GM12878 (cell line): ENCODE measurements around the gene PCDHGA4. TPM values are rescaled to one million over a fixed set of nuclear protein-coding genes. Genes with fewer than 3 reads are reported as not detected.

Source experiments
- ATAC-seq: fragments of 200-7000 bp; cut with Tn5 transposase; 3 replicates; pipeline ENCODE4 v1.9.1; 2020; ENCODE audit warnings: mild to moderate bottlenecking, moderate library complexity
- BruUV-seq: library from RNA; stranded (reverse); fragments of 400-500 nt; replicated peaks from 2 replicates; lab custom pipeline; 2021; lab: Mats Ljungman, UMichigan
- CTCF ChIA-PET: fragments of 300-600 bp; sonication (Branson Sonifier 250); formaldehyde crosslinking; extraction: SDS; loops from one replicate; lab custom pipeline; 2021; ENCODE audit warnings: inconsistent platforms; lab: Yijun Ruan, JAX
- POLR2A ChIA-PET: fragments of 350-600 bp; formaldehyde crosslinking; extraction: SDS; loops from one replicate; lab custom pipeline; 2021; ENCODE audit warnings: inconsistent platforms; lab: Charles Lee
- RAD21 ChIA-PET: fragments of 300-600 bp; sonication (Branson Sonifier 250); formaldehyde crosslinking; loops from one replicate; lab custom pipeline; 2023; ENCODE audit warnings: antibody characterized with exemption; ENCODE audit not compliant: unreplicated experiment; lab: Charles Lee
- SMC1A ChIA-PET: fragments of 300-600 bp; sonication (Branson Sonifier 250); formaldehyde crosslinking; loops from one replicate; lab custom pipeline; 2023; ENCODE audit not compliant: unreplicated experiment, uncharacterized antibody; lab: Charles Lee
- DNase-seq: peaks from one replicate; pipeline ENCODE4 v3.0.0-alpha.2; 2011; ENCODE audit warnings: low read depth, low spot score
- FAIRE-seq: peaks from 3 replicates; lab custom pipeline; 2011; peaks lifted over from hg19 to GRCh38; lab: Jason Lieb, UNC
- H2AFZ ChIP-seq: 2 replicates; pipeline ENCODE4 v1.6.0; 2011; ENCODE audit warnings: low read depth, low read length, control low read depth; ENCODE audit not compliant: control insufficient read depth
- H3K27ac ChIP-seq: 2 replicates; pipeline ENCODE4 v1.5.1; 2011; ENCODE audit warnings: control low read depth; ENCODE audit not compliant: control insufficient read depth, insufficient read depth
- H3K27me3 ChIP-seq, 2 experiments: replicated peaks in 1 of 2; 2 replicates each; pipeline versions ENCODE4 v1.6.0 to v1.6.1; 2011; ENCODE audit warnings: low read length in 1 of 2; ENCODE audit not compliant: control insufficient read depth in 2 of 2, insufficient read depth in 2 of 2
- H3K36me3 ChIP-seq, 2 experiments: 2 replicates each; pipeline ENCODE4 v1.5.1; 2011; ENCODE audit warnings: low read length in 1 of 2; ENCODE audit not compliant: control insufficient read depth in 2 of 2, insufficient read depth in 2 of 2
- H3K4me1 ChIP-seq: 2 replicates; pipeline ENCODE4 v1.6.1; 2011; ENCODE audit warnings: mild to moderate bottlenecking, low read length, moderate library complexity, mixed read lengths; ENCODE audit not compliant: control insufficient read depth, insufficient read depth
- H3K4me2 ChIP-seq: 2 replicates; pipeline ENCODE4 v1.6.0; 2011; ENCODE audit warnings: control low read depth; ENCODE audit not compliant: control insufficient read depth, insufficient read depth
- H3K4me3 ChIP-seq: fragments of 200-600 bp; sonication (generic); 2 replicates; pipeline ENCODE4 v1.5.1; 2016
- H3K79me2 ChIP-seq: 2 replicates; pipeline ENCODE4 v1.6.0; 2011; ENCODE audit warnings: low read length; ENCODE audit not compliant: control insufficient read depth, insufficient read depth
- H3K9ac ChIP-seq: 2 replicates; pipeline ENCODE4 v1.8.0; 2011; ENCODE audit warnings: low read length, control low read depth, mixed read lengths; ENCODE audit not compliant: control insufficient read depth, insufficient read depth
- H3K9me3 ChIP-seq: replicated peaks from 3 replicates; pipeline ENCODE4 v1.5.1; 2011; ENCODE audit warnings: mild to moderate bottlenecking, low read length; ENCODE audit not compliant: control insufficient read depth, insufficient read depth
- H4K20me1 ChIP-seq: 2 replicates; pipeline ENCODE4 v1.6.0; 2011; ENCODE audit not compliant: control insufficient read depth, insufficient read depth
- CBFB ChIP-seq: IDR thresholded peaks from 2 replicates; pipeline ENCODE4 v1.6.1; 2016; ENCODE audit warnings: antibody characterized with exemption, low read depth
- CREB1 ChIP-seq: IDR thresholded peaks from 2 replicates; pipeline ENCODE4 v1.6.1; 2012; ENCODE audit warnings: low read depth, mild to moderate bottlenecking, inconsistent platforms
- EZH2 ChIP-seq: IDR thresholded peaks from 2 replicates; pipeline ENCODE4 v1.6.1; 2012; ENCODE audit warnings: low read depth, mild to moderate bottlenecking, control low read depth, inconsistent platforms, low read length, borderline replicate concordance; ENCODE audit not compliant: control insufficient read depth
- HDGF ChIP-seq: fragments of 450-650 bp; IDR thresholded peaks from 2 replicates; pipeline ENCODE4 v1.6.1; 2016; ENCODE audit warnings: antibody characterized with exemption
- JUNB ChIP-seq: IDR thresholded peaks from 2 replicates; pipeline ENCODE4 v1.6.1; 2016; ENCODE audit warnings: antibody characterized with exemption, mild to moderate bottlenecking
- JUND ChIP-seq: IDR thresholded peaks from 2 replicates; pipeline ENCODE4 v1.6.1; 2012; ENCODE audit warnings: low read depth, mild to moderate bottlenecking, low read length, improper control_type of control experiment, moderate library complexity
- MYB ChIP-seq: fragments of 150-350 bp; IDR thresholded peaks from 2 replicates; pipeline ENCODE4 v1.6.1; 2014; ENCODE audit warnings: mild to moderate bottlenecking, low read depth, low read length, borderline replicate concordance
- RELA ChIP-seq: fragments of 450-650 bp; IDR thresholded peaks from 2 replicates; pipeline ENCODE4 v1.8.0; 2014; ENCODE audit warnings: borderline replicate concordance; ENCODE audit not compliant: partially characterized antibody
- SPI1 ChIP-seq: IDR thresholded peaks from 2 replicates; pipeline ENCODE4 v1.6.1; 2011; ENCODE audit warnings: low read depth, mild to moderate bottlenecking, low read length, moderate library complexity, borderline replicate concordance; ENCODE audit not compliant: insufficient read depth
- ZNF622 ChIP-seq: fragments of 450-650 bp; IDR thresholded peaks from 2 replicates; pipeline ENCODE4 v1.6.1; 2017; ENCODE audit warnings: mild to moderate bottlenecking, inconsistent platforms
- WGBS: methylation state at CpG from one replicate; pipeline ENCODE4 v1.1.6; 2016; ENCODE audit warnings: low lambda C conversion rate; ENCODE audit not compliant: insufficient replicate concordance, insufficient coverage; ENCODE audit errors: missing lambda C conversion rate; 5-methylcytosine and 5-hydroxymethylcytosine counted together
- in situ Hi-C: fragments of 300-500 bp; cut with MboI; formaldehyde crosslinking; loops from 9 replicates; pipeline ENCODE4 v1.14.3; 2018; ENCODE audit warnings: mixed read lengths
- intact Hi-C: fragments of 100-400 bp; cut with micrococcal nuclease; formaldehyde crosslinking; loops from one replicate; pipeline ENCODE4 v1.14.2; 2022; ENCODE audit not compliant: unreplicated experiment
- polyA plus RNA-seq, 11 experiments: library from polyadenylated mRNA; depleted of rRNA in 4 of 11; unstranded in 6 of 11; stranded (reverse) in 5 of 11; fragments of >200 nt; fragmentation: Nextera tagmentation in 4 of 11; fragmentation: Illumina TruSeq in 1 of 11; extraction: Ambion mirVana in 4 of 11; extraction: Trizol in 1 of 11; gene quantifications; 1 replicate in 1 of 11; 2 replicates in 10 of 11; pipeline versions ENCODE4 v1.2.1 to v1.2.3, GENCODE V29; 2011 to 2016; ENCODE audit warnings: inconsistent platforms in 2 of 11, missing spikeins in 2 of 11, low read depth in 1 of 11
- total RNA-seq, 4 experiments: library from RNA; depleted of rRNA in 3 of 4; stranded (reverse); fragments of >200 nt in 3 of 4; fragmentation: Illumina TruSeq in 1 of 4; extraction: Trizol in 1 of 4; gene quantifications; 2 replicates each; pipeline versions ENCODE4 v1.2.1 to v1.2.3, GENCODE V29; 2013 to 2021
- TF ChIP-seq, protein P1 (sequence below): fragments of 450-650 bp; IDR thresholded peaks from 2 replicates; pipeline ENCODE4 v1.6.1; 2017; ENCODE audit warnings: mild to moderate bottlenecking, low read depth, inconsistent platforms; ENCODE audit not compliant: poor library complexity, severe bottlenecking
- TF ChIP-seq, protein P2 (sequence below): IDR thresholded peaks from 2 replicates; pipeline ENCODE4 v1.6.1; 2011; ENCODE audit warnings: borderline replicate concordance, low read depth, mild to moderate bottlenecking, moderate library complexity, mixed read lengths, low read length; ENCODE audit not compliant: insufficient read depth; ENCODE audit errors: extremely low read length
- TF ChIP-seq, protein P3 (sequence below): fragments of 450-650 bp; formaldehyde crosslinking; IDR thresholded peaks from 2 replicates; pipeline ENCODE4 v1.4.0; 2020; ENCODE audit warnings: mild to moderate bottlenecking, moderate library complexity
- TF ChIP-seq, protein P4 (sequence below): fragments of 450-650 bp; IDR thresholded peaks from 2 replicates; pipeline ENCODE4 v1.6.1; 2017; ENCODE audit warnings: low read depth, mild to moderate bottlenecking, moderate library complexity
- TF ChIP-seq, protein P5 (sequence below): fragments of 450-650 bp; IDR thresholded peaks from 2 replicates; pipeline ENCODE4 v1.6.1; 2014; ENCODE audit warnings: mild to moderate bottlenecking

The PCDHGA4 gene
- total and polyA plus RNA-seq, 10 of the 15 experiments (the other 5 are each of a cell fraction or from before 2014, with no cell fraction given): 0.09 to 0.17 (median 0.13) TPM; not detected in 3

DNA sequence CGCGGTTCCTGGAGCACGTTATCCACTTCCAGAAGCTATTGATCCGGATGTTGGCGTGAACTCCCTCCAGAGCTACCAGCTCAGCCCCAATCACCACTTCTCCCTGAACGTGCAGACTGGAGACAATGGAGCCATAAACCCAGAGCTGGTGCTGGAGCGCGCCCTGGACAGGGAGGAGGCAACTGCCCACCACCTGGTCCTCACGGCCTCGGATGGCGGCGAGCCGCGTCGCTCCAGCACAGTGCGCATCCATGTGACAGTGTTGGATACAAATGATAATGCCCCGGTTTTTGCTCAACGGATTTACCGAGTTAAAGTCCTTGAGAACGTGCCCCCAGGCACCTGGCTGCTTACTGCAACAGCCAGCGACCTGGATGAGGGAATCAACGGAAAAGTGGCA lies 48.6 kb downstream of the PCDHGA4 start:
- intact Hi-C loops: no loop called here
- Histone ChIP-seq H3K36me3 (no peaks in the 10 kb centered on the region), H3K27ac (no peak overlapping the region), H3K9ac (no peak overlapping the region), H3K9me3 (peaks cover 21% of the 10 kb centered on the region), H2AFZ (no peak overlapping the region), H3K4me2 (no peak overlapping the region), H4K20me1 (no peaks in the 10 kb centered on the region), H3K79me2 (no peaks in the 10 kb centered on the region), H3K4me3 (no peak overlapping the region), H3K27me3 (no peaks in the 10 kb centered on the region), H3K4me1 (no peaks in the 10 kb centered on the region)
- ChIA-PET CTCF (interaction anchor here (0.6 to 1.7 kb wide), 6 partner anchors 9 to 736 kb away, joined by 3 to 8 read pairs (median 3); partner anchors contain the start of genes PCDHGA10 and PCDHGA12), SMC1A (interaction anchor here (0.7 to 1.4 kb wide), 2 partner anchors 9 to 33 kb away, joined by 3 to 4 read pairs; partner anchors contain the start of genes PCDHGA10 and PCDHGB3), POLR2A (no interaction called here), RAD21 (no interaction called here)
- 74% methylated on average over 22 of the region's 22 CpGs for WGBS
- no TSS peak for BruUV-seq
- DNase-seq (no peak), FAIRE-seq (no peak), ATAC-seq (no peak)
- in situ Hi-C loops: no loop called here
- TF ChIP-seq, protein P1, sequence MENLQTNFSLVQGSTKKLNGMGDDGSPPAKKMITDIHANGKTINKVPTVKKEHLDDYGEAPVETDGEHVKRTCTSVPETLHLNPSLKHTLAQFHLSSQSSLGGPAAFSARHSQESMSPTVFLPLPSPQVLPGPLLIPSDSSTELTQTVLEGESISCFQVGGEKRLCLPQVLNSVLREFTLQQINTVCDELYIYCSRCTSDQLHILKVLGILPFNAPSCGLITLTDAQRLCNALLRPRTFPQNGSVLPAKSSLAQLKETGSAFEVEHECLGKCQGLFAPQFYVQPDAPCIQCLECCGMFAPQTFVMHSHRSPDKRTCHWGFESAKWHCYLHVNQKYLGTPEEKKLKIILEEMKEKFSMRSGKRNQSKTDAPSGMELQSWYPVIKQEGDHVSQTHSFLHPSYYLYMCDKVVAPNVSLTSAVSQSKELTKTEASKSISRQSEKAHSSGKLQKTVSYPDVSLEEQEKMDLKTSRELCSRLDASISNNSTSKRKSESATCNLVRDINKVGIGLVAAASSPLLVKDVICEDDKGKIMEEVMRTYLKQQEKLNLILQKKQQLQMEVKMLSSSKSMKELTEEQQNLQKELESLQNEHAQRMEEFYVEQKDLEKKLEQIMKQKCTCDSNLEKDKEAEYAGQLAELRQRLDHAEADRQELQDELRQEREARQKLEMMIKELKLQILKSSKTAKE: no peak
- TF ChIP-seq, protein P2, sequence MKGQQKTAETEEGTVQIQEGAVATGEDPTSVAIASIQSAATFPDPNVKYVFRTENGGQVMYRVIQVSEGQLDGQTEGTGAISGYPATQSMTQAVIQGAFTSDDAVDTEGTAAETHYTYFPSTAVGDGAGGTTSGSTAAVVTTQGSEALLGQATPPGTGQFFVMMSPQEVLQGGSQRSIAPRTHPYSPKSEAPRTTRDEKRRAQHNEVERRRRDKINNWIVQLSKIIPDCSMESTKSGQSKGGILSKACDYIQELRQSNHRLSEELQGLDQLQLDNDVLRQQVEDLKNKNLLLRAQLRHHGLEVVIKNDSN: no peak
- TF ChIP-seq RELA (no peak), HDGF (no peak), JUND (no peak), JUNB (no peak), EZH2 (no peak), MYB (no peak), CBFB (no peak), SPI1 (no peak), ZNF622 (no peak), CREB1 (no peak)
- TF ChIP-seq, protein P3, sequence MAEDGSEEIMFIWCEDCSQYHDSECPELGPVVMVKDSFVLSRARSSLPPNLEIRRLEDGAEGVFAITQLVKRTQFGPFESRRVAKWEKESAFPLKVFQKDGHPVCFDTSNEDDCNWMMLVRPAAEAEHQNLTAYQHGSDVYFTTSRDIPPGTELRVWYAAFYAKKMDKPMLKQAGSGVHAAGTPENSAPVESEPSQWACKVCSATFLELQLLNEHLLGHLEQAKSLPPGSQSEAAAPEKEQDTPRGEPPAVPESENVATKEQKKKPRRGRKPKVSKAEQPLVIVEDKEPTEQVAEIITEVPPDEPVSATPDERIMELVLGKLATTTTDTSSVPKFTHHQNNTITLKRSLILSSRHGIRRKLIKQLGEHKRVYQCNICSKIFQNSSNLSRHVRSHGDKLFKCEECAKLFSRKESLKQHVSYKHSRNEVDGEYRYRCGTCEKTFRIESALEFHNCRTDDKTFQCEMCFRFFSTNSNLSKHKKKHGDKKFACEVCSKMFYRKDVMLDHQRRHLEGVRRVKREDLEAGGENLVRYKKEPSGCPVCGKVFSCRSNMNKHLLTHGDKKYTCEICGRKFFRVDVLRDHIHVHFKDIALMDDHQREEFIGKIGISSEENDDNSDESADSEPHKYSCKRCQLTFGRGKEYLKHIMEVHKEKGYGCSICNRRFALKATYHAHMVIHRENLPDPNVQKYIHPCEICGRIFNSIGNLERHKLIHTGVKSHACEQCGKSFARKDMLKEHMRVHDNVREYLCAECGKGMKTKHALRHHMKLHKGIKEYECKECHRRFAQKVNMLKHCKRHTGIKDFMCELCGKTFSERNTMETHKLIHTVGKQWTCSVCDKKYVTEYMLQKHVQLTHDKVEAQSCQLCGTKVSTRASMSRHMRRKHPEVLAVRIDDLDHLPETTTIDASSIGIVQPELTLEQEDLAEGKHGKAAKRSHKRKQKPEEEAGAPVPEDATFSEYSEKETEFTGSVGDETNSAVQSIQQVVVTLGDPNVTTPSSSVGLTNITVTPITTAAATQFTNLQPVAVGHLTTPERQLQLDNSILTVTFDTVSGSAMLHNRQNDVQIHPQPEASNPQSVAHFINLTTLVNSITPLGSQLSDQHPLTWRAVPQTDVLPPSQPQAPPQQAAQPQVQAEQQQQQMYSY: no peak
- TF ChIP-seq, protein P4, sequence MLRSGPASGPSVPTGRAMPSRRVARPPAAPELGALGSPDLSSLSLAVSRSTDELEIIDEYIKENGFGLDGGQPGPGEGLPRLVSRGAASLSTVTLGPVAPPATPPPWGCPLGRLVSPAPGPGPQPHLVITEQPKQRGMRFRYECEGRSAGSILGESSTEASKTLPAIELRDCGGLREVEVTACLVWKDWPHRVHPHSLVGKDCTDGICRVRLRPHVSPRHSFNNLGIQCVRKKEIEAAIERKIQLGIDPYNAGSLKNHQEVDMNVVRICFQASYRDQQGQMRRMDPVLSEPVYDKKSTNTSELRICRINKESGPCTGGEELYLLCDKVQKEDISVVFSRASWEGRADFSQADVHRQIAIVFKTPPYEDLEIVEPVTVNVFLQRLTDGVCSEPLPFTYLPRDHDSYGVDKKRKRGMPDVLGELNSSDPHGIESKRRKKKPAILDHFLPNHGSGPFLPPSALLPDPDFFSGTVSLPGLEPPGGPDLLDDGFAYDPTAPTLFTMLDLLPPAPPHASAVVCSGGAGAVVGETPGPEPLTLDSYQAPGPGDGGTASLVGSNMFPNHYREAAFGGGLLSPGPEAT: no peak
- TF ChIP-seq, protein P5, sequence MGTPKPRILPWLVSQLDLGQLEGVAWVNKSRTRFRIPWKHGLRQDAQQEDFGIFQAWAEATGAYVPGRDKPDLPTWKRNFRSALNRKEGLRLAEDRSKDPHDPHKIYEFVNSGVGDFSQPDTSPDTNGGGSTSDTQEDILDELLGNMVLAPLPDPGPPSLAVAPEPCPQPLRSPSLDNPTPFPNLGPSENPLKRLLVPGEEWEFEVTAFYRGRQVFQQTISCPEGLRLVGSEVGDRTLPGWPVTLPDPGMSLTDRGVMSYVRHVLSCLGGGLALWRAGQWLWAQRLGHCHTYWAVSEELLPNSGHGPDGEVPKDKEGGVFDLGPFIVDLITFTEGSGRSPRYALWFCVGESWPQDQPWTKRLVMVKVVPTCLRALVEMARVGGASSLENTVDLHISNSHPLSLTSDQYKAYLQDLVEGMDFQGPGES: no peak
